ENCODE measurements around the gene FAM184B. TPM values are rescaled to one million over a fixed set of nuclear protein-coding genes. Genes with fewer than 3 reads are reported as not detected.
A peak's percentile ranks its signal among the peaks of the same experiment; 100 is the strongest.

FAM184B gene
- total RNA-seq, 2 donors from 2014 or later, result 0.07 TPM; not detected in 1

DNA sequence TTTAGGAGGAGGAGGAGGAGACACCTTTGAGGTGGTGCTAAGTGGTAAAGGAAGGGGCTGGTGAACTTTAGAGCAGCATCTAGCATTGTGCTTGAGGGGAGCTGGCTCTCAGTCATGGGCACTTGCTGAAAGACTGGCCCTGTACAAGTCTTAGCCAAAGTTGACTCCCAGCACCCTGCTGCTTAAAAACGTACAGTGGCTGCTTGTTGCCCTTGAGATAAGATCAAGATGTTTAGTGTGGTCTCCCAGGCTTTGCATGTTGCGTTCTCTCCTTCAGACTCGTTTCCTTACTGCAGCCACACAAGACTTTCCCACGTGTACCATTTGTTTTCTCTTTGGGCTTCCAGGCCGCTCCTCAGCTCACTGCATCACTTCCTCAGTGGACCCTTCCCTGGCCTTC is 165.1 kb downstream of the FAM184B start:
- Mint-ChIP-seq H3K27me3 (ENCODE audit: insufficient read depth) (no peaks in the 10 kb centered on the region), H3K27ac (no peak overlapping the region), H3K36me3 (ENCODE audit: low read depth) (peaks cover 36% of the 10 kb centered on the region), H3K9me3 (no peaks in the 10 kb centered on the region), H3K4me1 (peaks cover 12% of the 10 kb centered on the region), H3K4me3 (peak overlapping the region; percentile 44)
- no peak for DNase-seq
- no peak overlapping the region for H3K27ac ChIP-seq (ENCODE audit: low read depth, low read length)
- WGBS, 2 experiments (ENCODE audit: insufficient coverage in 1 of 2, insufficient read length in 1 of 2), result 91 to 98% methylated on average over 4 to 5 of the region's 5 CpGs
- peak overlapping the region; percentile 99 for H3K4me3 ChIP-seq (ENCODE audit: low read length)
- TF ChIP-seq, protein P1, sequence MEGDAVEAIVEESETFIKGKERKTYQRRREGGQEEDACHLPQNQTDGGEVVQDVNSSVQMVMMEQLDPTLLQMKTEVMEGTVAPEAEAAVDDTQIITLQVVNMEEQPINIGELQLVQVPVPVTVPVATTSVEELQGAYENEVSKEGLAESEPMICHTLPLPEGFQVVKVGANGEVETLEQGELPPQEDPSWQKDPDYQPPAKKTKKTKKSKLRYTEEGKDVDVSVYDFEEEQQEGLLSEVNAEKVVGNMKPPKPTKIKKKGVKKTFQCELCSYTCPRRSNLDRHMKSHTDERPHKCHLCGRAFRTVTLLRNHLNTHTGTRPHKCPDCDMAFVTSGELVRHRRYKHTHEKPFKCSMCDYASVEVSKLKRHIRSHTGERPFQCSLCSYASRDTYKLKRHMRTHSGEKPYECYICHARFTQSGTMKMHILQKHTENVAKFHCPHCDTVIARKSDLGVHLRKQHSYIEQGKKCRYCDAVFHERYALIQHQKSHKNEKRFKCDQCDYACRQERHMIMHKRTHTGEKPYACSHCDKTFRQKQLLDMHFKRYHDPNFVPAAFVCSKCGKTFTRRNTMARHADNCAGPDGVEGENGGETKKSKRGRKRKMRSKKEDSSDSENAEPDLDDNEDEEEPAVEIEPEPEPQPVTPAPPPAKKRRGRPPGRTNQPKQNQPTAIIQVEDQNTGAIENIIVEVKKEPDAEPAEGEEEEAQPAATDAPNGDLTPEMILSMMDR (conservative IDR thresholded peaks at IDR 0.05), result no peak
- H3K9ac ChIP-seq (ENCODE audit: extremely low read depth, low read length, poor library complexity, severe bottlenecking), result no peak overlapping the region
- H3K9me3 ChIP-seq (ENCODE audit: control insufficient read depth, low read length), result no peaks in the 10 kb centered on the region
- H3K36me3 ChIP-seq (ENCODE audit: control insufficient read depth, insufficient read depth, low read length), result peaks cover 32% of the 10 kb centered on the region
- H3K4me1 ChIP-seq (ENCODE audit: control insufficient read depth, insufficient read depth, low read length), result no peaks in the 10 kb centered on the region
- H3K27me3 ChIP-seq (ENCODE audit: control insufficient read depth, insufficient read depth, low read length, poor library complexity, severe bottlenecking), result no peaks in the 10 kb centered on the region

- peaks cover 24% of the 10 kb centered on the region for H3K36me3 Mint-ChIP-seq (ENCODE audit: low read depth)
- Histone ChIP-seq H3K27me3 (ENCODE audit: control insufficient read depth, insufficient read depth, low read length, poor library complexity, severe bottlenecking) (no peaks in the 10 kb centered on the region), H3K9ac (ENCODE audit: extremely low read depth, low read length, poor library complexity, severe bottlenecking) (peak within 1 kb of the TSS; percentile 94), H3K27ac (ENCODE audit: low read depth, low read length) (no peak within 1 kb of the TSS), H3K4me3 (ENCODE audit: low read length) (peak within 1 kb of the TSS; percentile 99), H3K9me3 (ENCODE audit: control insufficient read depth, low read length) (no peaks in the 10 kb centered on the region), H3K4me1 (ENCODE audit: control insufficient read depth, insufficient read depth, low read length) (no peaks in the 10 kb centered on the region), H3K36me3 (ENCODE audit: control insufficient read depth, insufficient read depth, low read length) (peaks cover 17% of the 10 kb centered on the region)
- WGBS, 2 experiments (ENCODE audit: insufficient coverage in 1 of 2, insufficient read length in 1 of 2), result 0 to 1% methylated on average over 32 to 46 of the region's 46 CpGs
- no peaks in the 10 kb centered on the region for H3K27me3 Mint-ChIP-seq (ENCODE audit: insufficient read depth)
- peak; percentile 98 for DNase-seq
- peak within 1 kb of the TSS; percentile 97 for H3K4me3 Mint-ChIP-seq
- H3K27ac Mint-ChIP-seq, result peak within 1 kb of the TSS; percentile 99
- peaks cover 12% of the 10 kb centered on the region for H3K4me1 Mint-ChIP-seq
- H3K9me3 Mint-ChIP-seq, result no peaks in the 10 kb centered on the region
- TF ChIP-seq, protein P1 (conservative IDR thresholded peaks at IDR 0.05), result peak; percentile 40
These were observed 166.8 kb downstream of the FAM184B start, which contains the start of gene MED28 for GRCh38 chr4:17614416-17615299. Gene MED28, plus strand, starts transcription at chr4:17614641. Its CDS starts 14 bp downstream, at chr4:17614655.

- Mint-ChIP-seq H3K4me1 (peaks cover 11% of the 10 kb centered on the region), H3K4me3 (peak overlapping the region; percentile 97)
These were observed 167.5 kb downstream of the FAM184B start for GRCh38 chr4:17613761-17614415.

More at GRCh38 chr4:17613761-17614415, 167.5 kb downstream of the FAM184B start:
- peak overlapping the region; percentile 99 for H3K4me3 ChIP-seq (ENCODE audit: low read length)
- H3K9me3 ChIP-seq (ENCODE audit: control insufficient read depth, low read length), result no peaks in the 10 kb centered on the region
- no peaks in the 10 kb centered on the region for H3K9me3 Mint-ChIP-seq
- peak overlapping the region; percentile 99 for H3K27ac Mint-ChIP-seq
- H3K9ac ChIP-seq (ENCODE audit: extremely low read depth, low read length, poor library complexity, severe bottlenecking), result peak overlapping the region; percentile 94
- DNase-seq, result peak; percentile 55
- H3K27me3 ChIP-seq (ENCODE audit: control insufficient read depth, insufficient read depth, low read length, poor library complexity, severe bottlenecking), result no peaks in the 10 kb centered on the region
- H3K27me3 Mint-ChIP-seq (ENCODE audit: insufficient read depth), result no peaks in the 10 kb centered on the region
- TF ChIP-seq, protein P1 (conservative IDR thresholded peaks at IDR 0.05), result no peak
- H3K36me3 Mint-ChIP-seq (ENCODE audit: low read depth), result peaks cover 17% of the 10 kb centered on the region
- no peak overlapping the region for H3K27ac ChIP-seq (ENCODE audit: low read depth, low read length)
- H3K36me3 ChIP-seq (ENCODE audit: control insufficient read depth, insufficient read depth, low read length), result peaks cover 12% of the 10 kb centered on the region
- no peaks in the 10 kb centered on the region for H3K4me1 ChIP-seq (ENCODE audit: control insufficient read depth, insufficient read depth, low read length)
- 4 to 7% methylated on average over 11 to 22 of the region's 23 CpGs for WGBS, 2 experiments (ENCODE audit: insufficient coverage in 1 of 2, insufficient read length in 1 of 2)
